ENCODE results near the gene P4HB. TPM values are rescaled to one million over a fixed set of nuclear protein-coding genes. Genes with fewer than 3 reads are reported as not detected.

The P4HB gene
- total RNA-seq, 3 donors from 2014 or later = 354 to 727 (median 491) TPM

DNA sequence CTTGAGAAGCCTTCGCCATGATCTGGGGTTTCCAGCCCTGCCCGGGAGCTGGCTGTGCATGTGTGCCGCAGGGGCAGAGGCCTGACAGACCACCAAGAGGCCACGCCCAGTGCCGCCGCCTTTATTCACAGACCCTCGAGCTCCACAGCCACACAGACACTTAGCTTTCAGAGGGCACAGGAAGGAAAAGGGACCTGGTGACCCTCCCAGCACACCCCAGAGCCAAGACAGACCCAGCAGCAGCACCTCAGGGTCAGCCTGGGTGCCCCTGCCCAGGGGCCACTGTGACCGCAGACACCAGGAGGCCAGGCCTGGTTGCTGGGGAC, 38.1 kb downstream of the P4HB start:
- Histone ChIP-seq H3K36me3 (ENCODE audit: low read depth) (no peaks in the 10 kb centered on the region), H3K4me1 (ENCODE audit: low read depth) (peaks cover 19% of the 10 kb centered on the region), H3K4me3 (no peak overlapping the region), H3K9me3 (no peaks in the 10 kb centered on the region)
- DNase-seq = peak in 1 of 3 donors; percentile 34
- TF ChIP-seq, protein P1, sequence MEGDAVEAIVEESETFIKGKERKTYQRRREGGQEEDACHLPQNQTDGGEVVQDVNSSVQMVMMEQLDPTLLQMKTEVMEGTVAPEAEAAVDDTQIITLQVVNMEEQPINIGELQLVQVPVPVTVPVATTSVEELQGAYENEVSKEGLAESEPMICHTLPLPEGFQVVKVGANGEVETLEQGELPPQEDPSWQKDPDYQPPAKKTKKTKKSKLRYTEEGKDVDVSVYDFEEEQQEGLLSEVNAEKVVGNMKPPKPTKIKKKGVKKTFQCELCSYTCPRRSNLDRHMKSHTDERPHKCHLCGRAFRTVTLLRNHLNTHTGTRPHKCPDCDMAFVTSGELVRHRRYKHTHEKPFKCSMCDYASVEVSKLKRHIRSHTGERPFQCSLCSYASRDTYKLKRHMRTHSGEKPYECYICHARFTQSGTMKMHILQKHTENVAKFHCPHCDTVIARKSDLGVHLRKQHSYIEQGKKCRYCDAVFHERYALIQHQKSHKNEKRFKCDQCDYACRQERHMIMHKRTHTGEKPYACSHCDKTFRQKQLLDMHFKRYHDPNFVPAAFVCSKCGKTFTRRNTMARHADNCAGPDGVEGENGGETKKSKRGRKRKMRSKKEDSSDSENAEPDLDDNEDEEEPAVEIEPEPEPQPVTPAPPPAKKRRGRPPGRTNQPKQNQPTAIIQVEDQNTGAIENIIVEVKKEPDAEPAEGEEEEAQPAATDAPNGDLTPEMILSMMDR (IDR thresholded peaks at IDR 0.05) = no peak
- no peak for ATAC-seq
- intact Hi-C loops (cut with DNase I, micrococcal nuclease) = no loop called here

GRCh38 chr17:81821603-81822311, 38.6 kb downstream of the P4HB start:
- no peak overlapping the region for H3K4me3 ChIP-seq
- H3K36me3 ChIP-seq (ENCODE audit: low read depth) = no peaks in the 10 kb centered on the region
- peaks cover 19% of the 10 kb centered on the region for H3K4me1 ChIP-seq (ENCODE audit: low read depth)
- peak; percentile 95 for ATAC-seq
- intact Hi-C loops (cut with DNase I, micrococcal nuclease) = no loop called here
- peak; percentile 94 to 98 (median 98) for DNase-seq
- TF ChIP-seq, protein P1 (IDR thresholded peaks at IDR 0.05) = peak; percentile 77
- H3K9me3 ChIP-seq = no peaks in the 10 kb centered on the region

DNA sequence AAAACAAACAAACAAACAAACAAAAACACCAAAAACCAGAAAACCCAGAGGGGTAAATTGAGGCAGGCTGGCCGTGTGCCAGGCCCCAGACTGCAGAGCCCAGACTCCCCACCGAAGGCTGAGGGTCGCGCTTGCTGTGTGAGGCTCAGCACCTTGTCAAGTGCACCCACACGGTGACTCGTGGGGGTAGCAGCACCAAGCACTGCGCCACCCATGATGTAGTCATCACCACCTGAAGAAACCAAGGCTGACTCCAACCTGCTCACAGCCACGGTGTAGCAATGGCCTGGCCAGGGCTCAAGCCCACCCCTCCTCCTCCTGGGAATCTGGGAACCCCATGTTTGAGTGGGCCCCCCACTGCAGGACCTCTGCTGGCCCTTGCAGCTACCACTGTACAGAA, 39.2 kb downstream of the P4HB start:
- peaks cover 19% of the 10 kb centered on the region for H3K4me1 ChIP-seq (ENCODE audit: low read depth)
- intact Hi-C loops (cut with DNase I, micrococcal nuclease) = no loop called here
- H3K36me3 ChIP-seq (ENCODE audit: low read depth) = no peaks in the 10 kb centered on the region
- peak in 1 of 3 donors; percentile 55 for DNase-seq
- no peak for ATAC-seq
- TF ChIP-seq, protein P1 (IDR thresholded peaks at IDR 0.05) = no peak
- no peaks in the 10 kb centered on the region for H3K9me3 ChIP-seq
- no peak overlapping the region for H3K4me3 ChIP-seq

GRCh38 chr17:81819708-81820107, 40.6 kb downstream of the P4HB start:
- no peak for DNase-seq
- H3K36me3 ChIP-seq (ENCODE audit: low read depth) = no peaks in the 10 kb centered on the region
- ATAC-seq = no peak
- TF ChIP-seq, protein P1 (IDR thresholded peaks at IDR 0.05) = no peak
- intact Hi-C loops (cut with DNase I, micrococcal nuclease) = no loop called here
- H3K4me3 ChIP-seq = no peak overlapping the region
- H3K9me3 ChIP-seq = no peaks in the 10 kb centered on the region
- peaks cover 23% of the 10 kb centered on the region for H3K4me1 ChIP-seq (ENCODE audit: low read depth)

- TF ChIP-seq, protein P1 (IDR thresholded peaks at IDR 0.05) = no peak
- ATAC-seq = no peak
- intact Hi-C loops (cut with DNase I, micrococcal nuclease) = no loop called here
These were observed 42.6 kb downstream of the P4HB start for GRCh38 chr17:81817758-81818147.

DNA sequence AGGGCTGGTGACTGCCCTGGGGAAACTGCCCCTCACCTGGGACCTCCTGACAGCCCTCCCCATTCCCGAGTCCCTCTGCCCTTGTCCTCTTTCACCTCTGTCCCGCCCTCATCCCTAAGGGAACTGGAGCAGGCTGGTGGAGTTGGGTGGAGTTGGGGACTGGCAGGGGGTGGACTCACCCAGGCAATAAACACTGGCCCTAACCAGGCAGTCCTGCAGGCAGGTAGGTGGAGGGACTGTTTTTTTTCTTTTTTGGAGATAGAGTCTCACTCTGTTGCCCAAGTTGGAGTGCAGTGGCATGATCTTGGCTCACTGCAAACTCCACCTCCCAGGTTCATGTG, 44.7 kb downstream of the P4HB start:
- TF ChIP-seq, protein P1 (IDR thresholded peaks at IDR 0.05) = no peak
- DNase-seq (peak; percentile 58 to 65 (median 62)), ATAC-seq (peak; percentile 91)

More at GRCh38 chr17:81817758-81818147, 42.6 kb downstream of the P4HB start:
- no peak overlapping the region for H3K4me3 ChIP-seq
- H3K9me3 ChIP-seq = no peaks in the 10 kb centered on the region
- peaks cover 23% of the 10 kb centered on the region for H3K4me1 ChIP-seq (ENCODE audit: low read depth)
- no peaks in the 10 kb centered on the region for H3K36me3 ChIP-seq (ENCODE audit: low read depth)
- DNase-seq = no peak

More for the DNA sequence above, 44.7 kb downstream of the P4HB start:
- intact Hi-C loops (cut with DNase I, micrococcal nuclease) = no loop called here
- H3K4me1 ChIP-seq (ENCODE audit: low read depth) = peaks cover 8% of the 10 kb centered on the region
- H3K4me3 ChIP-seq = no peak overlapping the region
- H3K9me3 ChIP-seq = no peaks in the 10 kb centered on the region
- no peaks in the 10 kb centered on the region for H3K36me3 ChIP-seq (ENCODE audit: low read depth)
